Erythroblast (primary cell): ENCODE measurements around the gene COA4.

ENCODE experiments used
- GATA1 ChIP-seq: IDR thresholded peaks from 2 replicates; pipeline ENCODE4 v1.6.1; 2011; ENCODE audit warnings: low read depth, mild to moderate bottlenecking, control low read depth, low read length, moderate library complexity
- POLR2A ChIP-seq: IDR thresholded peaks from 2 replicates; pipeline ENCODE4 v1.6.1; 2011; ENCODE audit warnings: mild to moderate bottlenecking, low read length

DNA sequence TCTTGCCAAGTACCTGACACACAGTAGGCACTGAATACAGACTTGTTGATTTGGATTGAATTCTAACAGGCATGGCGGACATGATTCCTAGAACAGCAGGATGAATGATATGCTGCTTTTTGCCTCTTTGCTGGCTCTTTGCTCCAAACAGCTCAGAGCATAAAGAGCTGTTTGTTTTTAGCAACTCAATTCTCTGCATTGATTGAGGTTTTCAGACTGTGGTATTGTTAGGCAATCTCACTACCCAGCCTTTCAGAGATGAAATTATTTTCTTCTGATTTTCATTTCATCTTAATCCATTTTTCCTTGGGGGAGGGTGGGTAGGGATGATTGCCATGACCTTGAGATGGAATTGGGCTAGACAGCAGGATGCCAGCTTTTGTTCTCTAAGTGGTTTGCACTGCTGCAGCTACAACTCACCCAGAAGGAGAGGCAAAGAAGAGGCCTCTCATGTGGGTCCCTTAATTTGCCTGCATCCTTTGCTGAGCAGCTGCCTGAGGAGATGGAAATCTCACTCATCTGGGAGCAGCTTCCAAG is 20.5 kb downstream of the COA4 start:
- no peak for TF ChIP-seq POLR2A
- no peak for TF ChIP-seq GATA1
